HG02678 (cell line): ENCODE measurements around the gene SLC1A3.

Experiments used
- ATAC-seq: cut with Tn5 transposase; IDR thresholded peaks from one replicate; pipeline ENCODE4 v1.9.1; 2021; ENCODE audit warnings: mild to moderate bottlenecking, moderate library complexity; ENCODE audit not compliant: unreplicated experiment

SLC1A3 gene

GRCh38 chr5:36599986-36600779 is 6.2 kb upstream of the SLC1A3 start:
- no peak for ATAC-seq

GRCh38 chr5:36600917-36601527 is 5.4 kb upstream of the SLC1A3 start:
- ATAC-seq = no peak

- ATAC-seq = no peak
These were observed 3.6 kb upstream of the SLC1A3 start for GRCh38 chr5:36602704-36603321.

- ATAC-seq = no peak
These were observed 1.2 kb upstream of the SLC1A3 start for GRCh38 chr5:36605241-36605640.

GRCh38 chr5:36606036-36606427 is 374 bp upstream of the SLC1A3 start:
- ATAC-seq = no peak

- ATAC-seq = no peak
These were observed 737 bp downstream of the SLC1A3 start for GRCh38 chr5:36607114-36607571.

- no peak for ATAC-seq
These were observed 1.7 kb downstream of the SLC1A3 start for GRCh38 chr5:36607838-36608783.

GRCh38 chr5:36610621-36611020 is 4.2 kb downstream of the SLC1A3 start:
- ATAC-seq = no peak

- ATAC-seq = no peak
These were observed 5.3 kb downstream of the SLC1A3 start for GRCh38 chr5:36611520-36612274.

- ATAC-seq = no peak
These were observed 6.8 kb downstream of the SLC1A3 start for GRCh38 chr5:36613241-36613640.

GRCh38 chr5:36613771-36614656 is 7.6 kb downstream of the SLC1A3 start:
- ATAC-seq = no peak

- ATAC-seq = no peak
These were observed 8.4 kb downstream of the SLC1A3 start for GRCh38 chr5:36614657-36615308.

GRCh38 chr5:36619012-36619635 is 12.7 kb downstream of the SLC1A3 start:
- no peak for ATAC-seq

- no peak for ATAC-seq
These were observed 15.6 kb downstream of the SLC1A3 start for GRCh38 chr5:36621985-36622384.

- no peak for ATAC-seq
These were observed 17.4 kb downstream of the SLC1A3 start for GRCh38 chr5:36623832-36624231.

GRCh38 chr5:36624277-36624676 is 17.9 kb downstream of the SLC1A3 start:
- no peak for ATAC-seq

GRCh38 chr5:36628695-36629094 is 22.3 kb downstream of the SLC1A3 start:
- ATAC-seq = no peak

GRCh38 chr5:36629729-36630128 is 23.3 kb downstream of the SLC1A3 start:
- no peak for ATAC-seq
